NCI-H2196 (cell line): ENCODE measurements around the gene TRAPPC2L.

Source experiments
- DNase-seq: peaks from one replicate; lab custom pipeline; 2025; ENCODE audit not compliant: unreplicated experiment; lab: John Stamatoyannopoulos, UW

TRAPPC2L gene

GRCh38 chr16:88839026-88839529 lies 17.8 kb upstream of the TRAPPC2L start:
- DNase-seq: no peak

GRCh38 chr16:88839745-88840599 lies 17.0 kb upstream of the TRAPPC2L start:
- no peak for DNase-seq

GRCh38 chr16:88840600-88841215 lies 16.2 kb upstream of the TRAPPC2L start:
- no peak for DNase-seq

GRCh38 chr16:88841521-88842307 lies 15.2 kb upstream of the TRAPPC2L start:
- DNase-seq: no peak

GRCh38 chr16:88842308-88842756 lies 14.6 kb upstream of the TRAPPC2L start:
- no peak for DNase-seq

- no peak for DNase-seq
Measured at GRCh38 chr16:88842806-88843205, 14.1 kb upstream of the TRAPPC2L start.

- DNase-seq: no peak
Measured at GRCh38 chr16:88843256-88843655, 13.7 kb upstream of the TRAPPC2L start.

GRCh38 chr16:88844419-88845036 lies 12.4 kb upstream of the TRAPPC2L start:
- no peak for DNase-seq

GRCh38 chr16:88846088-88846487 lies 10.8 kb upstream of the TRAPPC2L start:
- DNase-seq: no peak

- no peak for DNase-seq
Measured at GRCh38 chr16:88847654-88848053, 9.3 kb upstream of the TRAPPC2L start.

- no peak for DNase-seq
Measured at GRCh38 chr16:88848557-88848956, 8.4 kb upstream of the TRAPPC2L start.

- no peak for DNase-seq
Measured at GRCh38 chr16:88850531-88851199, 6.3 kb upstream of the TRAPPC2L start.

GRCh38 chr16:88851616-88852015 lies 5.3 kb upstream of the TRAPPC2L start:
- DNase-seq: no peak

- no peak for DNase-seq
Measured at GRCh38 chr16:88853325-88853941, 3.5 kb upstream of the TRAPPC2L start.

GRCh38 chr16:88854306-88855111 lies 2.4 kb upstream of the TRAPPC2L start:
- no peak for DNase-seq

GRCh38 chr16:88855176-88855575 lies 1.8 kb upstream of the TRAPPC2L start:
- DNase-seq: no peak

- DNase-seq: no peak
Measured at GRCh38 chr16:88855736-88856121, 1.2 kb upstream of the TRAPPC2L start.

GRCh38 chr16:88856122-88856827 lies 652 bp upstream of the TRAPPC2L start:
- no peak for DNase-seq
